ENCODE data around the gene ASB18.

DNA sequence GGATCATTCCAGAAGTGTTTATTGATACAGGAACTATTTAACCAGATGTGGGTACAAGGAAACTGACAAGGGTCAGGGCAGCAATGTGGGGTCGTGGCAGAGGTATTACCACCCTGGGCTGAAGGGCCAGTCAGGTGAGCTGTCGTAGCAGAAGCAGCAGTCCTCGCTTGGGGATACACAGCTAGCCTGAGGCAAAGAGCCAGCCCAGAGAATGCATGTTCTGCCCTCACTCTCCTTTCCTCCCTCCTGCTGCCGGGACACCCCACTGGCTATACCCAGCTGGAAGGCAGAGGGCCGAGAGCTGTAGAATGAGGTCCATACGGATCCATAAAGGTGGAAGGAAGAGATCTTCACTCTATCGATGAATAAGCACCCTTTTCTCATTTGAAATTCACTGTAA is 63.8 kb downstream of the ASB18 start:
- TF ChIP-seq, protein P1, sequence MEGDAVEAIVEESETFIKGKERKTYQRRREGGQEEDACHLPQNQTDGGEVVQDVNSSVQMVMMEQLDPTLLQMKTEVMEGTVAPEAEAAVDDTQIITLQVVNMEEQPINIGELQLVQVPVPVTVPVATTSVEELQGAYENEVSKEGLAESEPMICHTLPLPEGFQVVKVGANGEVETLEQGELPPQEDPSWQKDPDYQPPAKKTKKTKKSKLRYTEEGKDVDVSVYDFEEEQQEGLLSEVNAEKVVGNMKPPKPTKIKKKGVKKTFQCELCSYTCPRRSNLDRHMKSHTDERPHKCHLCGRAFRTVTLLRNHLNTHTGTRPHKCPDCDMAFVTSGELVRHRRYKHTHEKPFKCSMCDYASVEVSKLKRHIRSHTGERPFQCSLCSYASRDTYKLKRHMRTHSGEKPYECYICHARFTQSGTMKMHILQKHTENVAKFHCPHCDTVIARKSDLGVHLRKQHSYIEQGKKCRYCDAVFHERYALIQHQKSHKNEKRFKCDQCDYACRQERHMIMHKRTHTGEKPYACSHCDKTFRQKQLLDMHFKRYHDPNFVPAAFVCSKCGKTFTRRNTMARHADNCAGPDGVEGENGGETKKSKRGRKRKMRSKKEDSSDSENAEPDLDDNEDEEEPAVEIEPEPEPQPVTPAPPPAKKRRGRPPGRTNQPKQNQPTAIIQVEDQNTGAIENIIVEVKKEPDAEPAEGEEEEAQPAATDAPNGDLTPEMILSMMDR (IDR thresholded peaks at IDR 0.05): no peak
- TF ChIP-seq EP300 (IDR thresholded peaks at IDR 0.05): no peak
- no peak for TF ChIP-seq POLR2A (IDR thresholded peaks at IDR 0.05)

Data from stomach (tissue), 4 donors.